WTC11 (cell line): ENCODE data around the gene PIK3R1. TPM values are rescaled to one million over a fixed set of nuclear protein-coding genes. Genes with fewer than 3 reads are reported as not detected.

Experiments
- ATAC-seq: fragments of 200-7000 bp; cut with Tn5 transposase; 2 replicates; pipeline ENCODE4 v1.10.0; 2021; ENCODE audit warnings: mild to moderate bottlenecking, moderate library complexity
- CTCF ChIA-PET: fragments of 300-600 bp; sonication (Branson Sonifier 250); formaldehyde crosslinking; loops from one replicate; lab custom pipeline; 2021; ENCODE audit warnings: antibody characterized with exemption; lab: Charles Lee
- POLR2A ChIA-PET: fragments of 350-600 bp; sonication (Branson Sonifier 250); formaldehyde crosslinking; loops from one replicate; lab custom pipeline; 2021; ENCODE audit warnings: antibody characterized with exemption; lab: Charles Lee
- DNase-seq: peaks from one replicate; pipeline ENCODE4 v3.0.0; 2021; ENCODE audit warnings: low spot score
- H3K27ac Mint-ChIP-seq: 2 replicates; pipeline ENCODE4 v1.8.0; 2021; ENCODE audit warnings: mixed read lengths
- H3K27me3 Mint-ChIP-seq: 2 replicates; pipeline ENCODE4 v1.8.0; 2021; ENCODE audit warnings: low read depth, mild to moderate bottlenecking, moderate library complexity, mixed read lengths
- H3K36me3 Mint-ChIP-seq: 2 replicates; pipeline ENCODE4 v1.8.0; 2021; ENCODE audit warnings: mixed read lengths
- H3K4me1 Mint-ChIP-seq: 2 replicates; pipeline ENCODE4 v1.8.0; 2022; ENCODE audit warnings: mixed read lengths
- H3K4me3 Mint-ChIP-seq: 2 replicates; pipeline ENCODE4 v1.8.0; 2021; ENCODE audit warnings: mild to moderate bottlenecking, moderate library complexity, mixed read lengths
- H3K9me3 Mint-ChIP-seq: 2 replicates; pipeline ENCODE4 v1.8.0; 2021; ENCODE audit warnings: mixed read lengths
- ARID4B ChIP-seq: sonication (generic); formaldehyde crosslinking; IDR thresholded peaks from 2 replicates; pipeline ENCODE4 v1.8.0; 2023; ENCODE audit warnings: missing genetic modification reagents, mild to moderate bottlenecking, borderline replicate concordance
- ATF2 ChIP-seq: sonication (generic); formaldehyde crosslinking; IDR thresholded peaks from 2 replicates; pipeline ENCODE4 v1.8.1; 2022; ENCODE audit warnings: low read depth, missing genetic modification reagents, borderline replicate concordance
- ATF6 ChIP-seq: sonication (generic); formaldehyde crosslinking; IDR thresholded peaks from 2 replicates; pipeline ENCODE4 v1.8.1; 2023; ENCODE audit warnings: mild to moderate bottlenecking, missing genetic modification reagents
- CREM ChIP-seq: sonication (generic); formaldehyde crosslinking; IDR thresholded peaks from 2 replicates; pipeline ENCODE4 v1.8.1; 2022; ENCODE audit warnings: mild to moderate bottlenecking, missing genetic modification reagents, moderate library complexity
- E2F4 ChIP-seq: sonication (generic); formaldehyde crosslinking; IDR thresholded peaks from 2 replicates; pipeline ENCODE4 v1.8.1; 2022; ENCODE audit warnings: low read depth, mild to moderate bottlenecking, moderate library complexity, missing genetic modification reagents, borderline replicate concordance
- ESRRA ChIP-seq: sonication (generic); formaldehyde crosslinking; IDR thresholded peaks from 2 replicates; pipeline ENCODE4 v1.8.1; 2022; ENCODE audit warnings: mild to moderate bottlenecking, missing genetic modification reagents, borderline replicate concordance
- HMGA2 ChIP-seq: fragments of 250-450 bp; sonication (Bioruptor Pico); IDR thresholded peaks from 2 replicates; pipeline ENCODE4 v1.4.0; 2021; ENCODE audit warnings: mild to moderate bottlenecking, moderate library complexity
- IRF2 ChIP-seq: sonication (generic); formaldehyde crosslinking; IDR thresholded peaks from 2 replicates; pipeline ENCODE4 v1.8.0; 2022; ENCODE audit warnings: low read depth, missing genetic modification reagents, borderline replicate concordance
- JAZF1 ChIP-seq: fragments of 250-450 bp; sonication (Bioruptor Pico); IDR thresholded peaks from 2 replicates; pipeline ENCODE4 v1.9.0; 2021; ENCODE audit warnings: moderate library complexity, mild to moderate bottlenecking, inconsistent platforms
- NFE2L1 ChIP-seq: sonication (generic); formaldehyde crosslinking; IDR thresholded peaks from 2 replicates; pipeline ENCODE4 v1.8.1; 2023; ENCODE audit warnings: missing genetic modification reagents
- SMAD3 ChIP-seq: sonication (generic); formaldehyde crosslinking; IDR thresholded peaks from 2 replicates; pipeline ENCODE4 v1.8.0; 2022; ENCODE audit warnings: missing genetic modification reagents, mild to moderate bottlenecking, borderline replicate concordance
- TP53 ChIP-seq: sonication (generic); formaldehyde crosslinking; IDR thresholded peaks from 2 replicates; pipeline ENCODE4 v1.8.1; 2023; ENCODE audit warnings: mild to moderate bottlenecking, missing genetic modification reagents
- USF1 ChIP-seq: sonication (generic); formaldehyde crosslinking; IDR thresholded peaks from 2 replicates; pipeline ENCODE4 v1.8.0; 2022; ENCODE audit warnings: mild to moderate bottlenecking, missing genetic modification reagents
- ZBTB43 ChIP-seq: sonication (generic); formaldehyde crosslinking; IDR thresholded peaks from 2 replicates; pipeline ENCODE4 v1.8.1; 2023; ENCODE audit warnings: mild to moderate bottlenecking, missing genetic modification reagents
- ZNF396 ChIP-seq: fragments of 250-450 bp; sonication (Bioruptor Pico); IDR thresholded peaks from 2 replicates; pipeline ENCODE4 v1.8.0; 2021; ENCODE audit warnings: mild to moderate bottlenecking, moderate library complexity, borderline replicate concordance
- ZNF416 ChIP-seq: fragments of 250-450 bp; sonication (Bioruptor Pico); IDR thresholded peaks from 2 replicates; pipeline ENCODE4 v1.9.0; 2021; ENCODE audit warnings: mild to moderate bottlenecking, inconsistent platforms
- ZNF423 ChIP-seq: fragments of 250-450 bp; sonication (Bioruptor Pico); IDR thresholded peaks from 2 replicates; pipeline ENCODE4 v2.1.2; 2022; ENCODE audit warnings: mild to moderate bottlenecking, moderate library complexity
- total RNA-seq: library from RNA; stranded (reverse); gene quantifications from 3 replicates; pipeline ENCODE4 v1.2.3, GENCODE V29; 2021

Gene PIK3R1
- total RNA-seq, 1 experiment from 2014 or later = 11.3 TPM

GRCh38 chr5:68219161-68219816 is 3.7 kb downstream of the PIK3R1 start (continued):
- TF ChIP-seq ARID4B (CRISPR knock-in tag) (no peak), IRF2 (no peak), CREM (CRISPR knock-in tag) (no peak), ZBTB43 (CRISPR knock-in tag) (no peak)
- TF ChIP-seq, all 79 proteins: peak for 0

GRCh38 chr5:68220260-68220659 is 4.7 kb downstream of the PIK3R1 start:
- Mint-ChIP-seq H3K9me3 (peaks cover 3% of the 10 kb centered on the region; the same call in 1 of the 2 replicates), H3K36me3 (peaks cover 6% of the 10 kb centered on the region; the same call in 1 of the 2 replicates), H3K4me3 (no peak overlapping the region), H3K27ac (no peak overlapping the region), H3K27me3 (peaks cover 59% of the 10 kb centered on the region), H3K4me1 (peaks cover 14% of the 10 kb centered on the region)
- ChIA-PET POLR2A (no interaction called here), CTCF (no interaction called here)
- DNase-seq (no peak), ATAC-seq (no peak)
- TF ChIP-seq HMGA2 (CRISPR knock-in tag) (no peak), ZNF416 (CRISPR knock-in tag) (no peak), TP53 (no peak), ESRRA (CRISPR knock-in tag) (no peak), ATF6 (CRISPR knock-in tag) (no peak), NFE2L1 (CRISPR knock-in tag) (no peak), ATF2 (CRISPR knock-in tag) (no peak), JAZF1 (no peak), ZNF423 (no peak), SMAD3 (CRISPR knock-in tag) (no peak), USF1 (CRISPR knock-in tag) (no peak), ZNF396 (no peak), E2F4 (CRISPR knock-in tag) (no peak)
